Activated T-cell treated with anti-CD3 and anti-CD28 coated beads, Interleukin-2, amount 50 U/mL, for 4 hours (primary cell): ENCODE data around the gene ANKRD2. TPM values are rescaled to one million over a fixed set of nuclear protein-coding genes. Genes with fewer than 3 reads are reported as not detected.
A peak's percentile ranks its signal among the peaks of the same experiment; 100 is the strongest.

ENCODE experiments used
- ATAC-seq, 2 donors: fragments of 200-7000 bp; cut with Tn5 transposase; one replicate each; pipeline ENCODE4 v1.10.0; 2021
- DNase-seq: peaks from one replicate; pipeline ENCODE4 v3.0.0-alpha.2; 2020
- H3K27me3 Mint-ChIP-seq: one replicate; pipeline ENCODE4 v1.8.0; 2021; ENCODE audit warnings: low read depth, mixed read lengths
- H3K36me3 Mint-ChIP-seq: one replicate; pipeline ENCODE4 v1.8.0; 2022; ENCODE audit warnings: mixed read lengths; ENCODE audit not compliant: insufficient read depth
- H3K4me1 Mint-ChIP-seq: one replicate; pipeline ENCODE4 v1.8.0; 2021; ENCODE audit warnings: low read depth, mixed read lengths
- H3K4me3 Mint-ChIP-seq: one replicate; pipeline ENCODE4 v1.8.0; 2021; ENCODE audit warnings: mild to moderate bottlenecking, moderate library complexity, mixed read lengths
- H3K9me3 Mint-ChIP-seq: one replicate; pipeline ENCODE4 v1.8.0; 2021; ENCODE audit warnings: mixed read lengths
- total RNA-seq, 3 donors: library from RNA; stranded (reverse); gene quantifications; one replicate each; pipeline ENCODE4 v1.2.1, GENCODE V29; 2021

Gene ANKRD2
- total RNA-seq, 3 donors from 2014 or later = not detected

GRCh38 chr10:97612386-97612785 lies 39.8 kb downstream of the ANKRD2 start:
- ATAC-seq (no peak), DNase-seq (no peak)
- no peaks in the 10 kb centered on the region for H3K36me3 Mint-ChIP-seq
- H3K27me3 Mint-ChIP-seq = no peaks in the 10 kb centered on the region
- no peaks in the 10 kb centered on the region for H3K4me1 Mint-ChIP-seq
- no peak overlapping the region for H3K4me3 Mint-ChIP-seq
- no peaks in the 10 kb centered on the region for H3K9me3 Mint-ChIP-seq

DNA sequence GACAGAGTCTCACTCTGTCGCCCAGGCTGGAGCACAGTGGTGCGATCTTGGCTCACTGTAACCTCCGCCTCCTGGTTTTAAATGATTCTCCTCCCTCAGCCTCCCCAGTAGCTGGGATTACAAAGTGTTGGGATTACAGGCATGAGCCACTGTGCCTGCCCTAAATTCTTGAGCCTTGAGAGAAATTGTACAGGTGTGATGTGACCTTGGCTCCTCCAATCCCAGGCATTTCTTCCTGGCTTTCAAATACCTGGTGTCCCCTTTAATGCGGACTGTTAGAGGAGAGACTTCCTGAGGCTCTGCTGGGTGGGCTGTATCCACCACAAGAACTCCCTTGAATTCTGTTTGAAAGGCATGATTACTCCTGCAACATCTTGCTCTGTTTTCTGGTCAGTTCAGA lies 45.7 kb downstream of the ANKRD2 start:
- Mint-ChIP-seq H3K4me1 (no peaks in the 10 kb centered on the region), H3K9me3 (no peaks in the 10 kb centered on the region), H3K27me3 (no peaks in the 10 kb centered on the region), H3K4me3 (no peak overlapping the region), H3K36me3 (no peaks in the 10 kb centered on the region)
- DNase-seq (no peak), ATAC-seq (no peak)

- no peak for DNase-seq
- ATAC-seq = no peak
- Mint-ChIP-seq H3K4me1 (no peaks in the 10 kb centered on the region), H3K36me3 (no peaks in the 10 kb centered on the region), H3K9me3 (no peaks in the 10 kb centered on the region), H3K27me3 (no peaks in the 10 kb centered on the region), H3K4me3 (no peak overlapping the region)
Observed at GRCh38 chr10:97618733-97619132, 46.2 kb downstream of the ANKRD2 start.

- no peaks in the 10 kb centered on the region for H3K27me3 Mint-ChIP-seq
- ATAC-seq = no peak
- no peak overlapping the region for H3K4me3 Mint-ChIP-seq
- no peaks in the 10 kb centered on the region for H3K4me1 Mint-ChIP-seq
- H3K36me3 Mint-ChIP-seq = no peaks in the 10 kb centered on the region
- H3K9me3 Mint-ChIP-seq = no peaks in the 10 kb centered on the region
- no peak for DNase-seq
Observed at GRCh38 chr10:97623277-97623676, 50.7 kb downstream of the ANKRD2 start.

DNA sequence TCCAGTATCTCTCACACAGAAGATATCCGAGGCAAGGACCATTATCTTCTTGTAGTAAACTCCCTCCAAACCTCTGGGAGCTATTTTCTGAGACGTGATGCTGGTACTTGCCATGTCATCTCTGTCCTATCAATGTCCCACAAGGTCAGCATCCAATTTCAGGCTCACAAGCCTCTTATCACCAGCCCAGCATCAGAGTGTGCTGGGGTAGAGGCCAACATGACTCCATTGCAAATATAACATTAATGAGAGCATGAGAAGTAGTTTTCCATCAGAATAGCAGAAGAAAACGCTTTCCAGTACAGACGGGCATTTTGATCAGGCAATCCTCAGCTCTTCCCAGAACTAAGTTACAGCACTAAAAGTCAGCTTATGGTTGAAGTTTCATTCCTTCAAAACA lies 55.2 kb downstream of the ANKRD2 start:
- Mint-ChIP-seq H3K4me3 (no peak overlapping the region), H3K4me1 (no peaks in the 10 kb centered on the region), H3K36me3 (no peaks in the 10 kb centered on the region), H3K27me3 (no peaks in the 10 kb centered on the region), H3K9me3 (no peaks in the 10 kb centered on the region)
- ATAC-seq = no peak
- no peak for DNase-seq

DNA sequence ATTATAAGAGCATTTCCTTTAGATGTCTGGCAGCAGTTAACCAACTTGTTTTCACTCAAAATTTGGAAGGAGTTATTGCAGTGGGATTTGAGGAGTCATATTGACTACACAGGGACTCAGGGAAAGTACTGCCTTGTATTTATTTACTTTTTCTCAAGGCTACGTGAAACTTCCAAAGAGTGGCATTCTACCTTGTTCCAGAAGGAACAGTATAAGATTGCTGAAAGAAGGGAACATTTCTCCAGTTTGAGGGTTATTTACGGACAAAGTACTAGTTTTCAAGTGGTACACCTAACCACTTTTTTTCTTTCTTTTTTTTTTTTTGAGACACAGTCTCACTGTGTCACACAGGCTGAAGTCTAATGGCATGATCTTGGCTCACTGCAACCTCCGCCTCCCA lies 55.6 kb downstream of the ANKRD2 start:
- Mint-ChIP-seq H3K4me1 (peaks cover 1% of the 10 kb centered on the region), H3K4me3 (no peak overlapping the region), H3K9me3 (no peaks in the 10 kb centered on the region), H3K36me3 (no peaks in the 10 kb centered on the region), H3K27me3 (no peaks in the 10 kb centered on the region)
- no peak for DNase-seq
- ATAC-seq = no peak

GRCh38 chr10:97629289-97629688 lies 56.7 kb downstream of the ANKRD2 start:
- H3K9me3 Mint-ChIP-seq = no peaks in the 10 kb centered on the region
- no peaks in the 10 kb centered on the region for H3K36me3 Mint-ChIP-seq
- no peaks in the 10 kb centered on the region for H3K27me3 Mint-ChIP-seq

DNA sequence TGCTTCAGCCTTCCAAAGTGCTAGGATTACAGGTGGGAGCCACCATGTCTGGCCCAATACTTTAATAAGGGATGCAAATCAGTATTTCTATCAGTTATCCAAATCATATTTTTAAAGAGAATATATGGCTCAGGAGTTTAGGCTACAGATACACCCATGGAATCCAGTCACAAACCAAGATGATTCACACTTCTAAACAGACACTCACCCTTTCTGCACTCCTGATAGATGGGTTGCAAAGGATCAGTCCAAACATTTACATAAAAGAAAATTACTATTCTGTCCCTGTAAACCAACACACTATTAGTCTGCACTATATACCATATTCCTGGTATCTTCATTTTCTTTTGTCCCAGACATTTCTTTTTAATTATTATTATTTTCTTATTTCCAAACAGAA lies 58.5 kb downstream of the ANKRD2 start:
- Mint-ChIP-seq H3K9me3 (no peaks in the 10 kb centered on the region), H3K4me3 (no peak overlapping the region), H3K4me1 (peaks cover 8% of the 10 kb centered on the region), H3K36me3 (no peaks in the 10 kb centered on the region), H3K27me3 (no peaks in the 10 kb centered on the region)
- ATAC-seq (no peak), DNase-seq (no peak)

More at GRCh38 chr10:97629289-97629688, 56.7 kb downstream of the ANKRD2 start:
- Mint-ChIP-seq H3K4me3 (no peak overlapping the region), H3K4me1 (peaks cover 8% of the 10 kb centered on the region)
- ATAC-seq (no peak), DNase-seq (no peak)

GRCh38 chr10:97632949-97633884 lies 60.6 kb downstream of the ANKRD2 start, which contains the start of gene MORN4:
Gene MORN4, minus strand, starts transcription at chr10:97633500. Its CDS starts 13,847 bp downstream, at chr10:97619653.
- peak; percentile 99 for ATAC-seq
- H3K4me1 Mint-ChIP-seq = peaks cover 8% of the 10 kb centered on the region
- DNase-seq = peak; percentile 86
- H3K36me3 Mint-ChIP-seq = no peaks in the 10 kb centered on the region
- no peaks in the 10 kb centered on the region for H3K27me3 Mint-ChIP-seq
- peak within 1 kb of the TSS; percentile 93 for H3K4me3 Mint-ChIP-seq
- no peaks in the 10 kb centered on the region for H3K9me3 Mint-ChIP-seq

Other genes with a start within 250 kb of the ANKRD2 start
- gene FRAT2, start 238.1 kb upstream of the ANKRD2 start, total RNA-seq = 10 to 100 TPM in 2 of 3 donors, 1 to 10 TPM in 1; 9.9 to 11.7 (median 11.4) TPM
- 100 to 1,000 TPM; 218 to 222 (median 218) TPM for gene RRP12, start 171.4 kb upstream of the ANKRD2 start, total RNA-seq
- gene PGAM1, start 146.6 kb upstream of the ANKRD2 start, total RNA-seq = 1,000 to 10,000 TPM; 1,128 to 1,173 (median 1,167) TPM
- 10 to 100 TPM; 60.3 to 72.2 (median 71.9) TPM for gene EXOSC1, start 126.8 kb upstream of the ANKRD2 start, total RNA-seq
- gene ZDHHC16, start 126.6 kb upstream of the ANKRD2 start, total RNA-seq = 10 to 100 TPM; 54.3 to 62.9 (median 59.6) TPM
- 10 to 100 TPM; 77.3 to 87.5 (median 83.4) TPM for gene MMS19, start 74.4 kb upstream of the ANKRD2 start, total RNA-seq
- gene UBTD1, start 73.9 kb upstream of the ANKRD2 start, total RNA-seq = 1 to 10 TPM; 2.0 to 3.0 (median 2.8) TPM
- not detected for gene HOGA1, start 11.6 kb downstream of the ANKRD2 start, total RNA-seq
- not detected for gene C10orf62, start 16.9 kb downstream of the ANKRD2 start, total RNA-seq
- gene MORN4, start 60.7 kb downstream of the ANKRD2 start, total RNA-seq = 1 to 10 TPM; 2.1 to 4.5 (median 2.2) TPM
- gene PI4K2A, start 67.9 kb downstream of the ANKRD2 start, total RNA-seq = 10 to 100 TPM; 12.9 to 16.9 (median 15.7) TPM
- gene AVPI1, start 114.5 kb downstream of the ANKRD2 start, total RNA-seq = 1 to 10 TPM; 1.6 to 2.5 (median 1.8) TPM
- 1 to 10 TPM; 1.6 to 2.5 (median 1.7) TPM for gene MARVELD1, start 141.0 kb downstream of the ANKRD2 start, total RNA-seq
- 10 to 100 TPM; 27.1 to 27.6 (median 27.1) TPM for gene ZFYVE27, start 164.3 kb downstream of the ANKRD2 start, total RNA-seq
- gene SFRP5, start 199.2 kb downstream of the ANKRD2 start, total RNA-seq = under 1 TPM in 2 of 3 donors, not detected in 1; 0.13 to 0.28 TPM